Ovary (tissue), 3 donors: ENCODE data around the gene CFAP54.

Experiments
- POLR2A ChIP-seq: fragments of 450-650 bp; IDR thresholded peaks from one replicate; pipeline ENCODE4 v1.6.1; 2017; ENCODE audit warnings: antibody characterized with exemption, mild to moderate bottlenecking, moderate library complexity
- TF ChIP-seq, protein P1 (sequence below), 3 donors: fragments of 450-650 bp in 2 of 3; fragments of 200-600 bp in 1 of 3; IDR thresholded peaks; one replicate each; pipeline versions ENCODE4 v1.5.1 to v1.8.0; 2016 to 2022; ENCODE audit warnings: antibody characterized with exemption in 3 of 3, mild to moderate bottlenecking in 1 of 3
- donor health status: DM: no; HTN: no; CAD: no.

GRCh38 chr12:96828169-96828789, 338.9 kb downstream of the CFAP54 start:
- TF ChIP-seq POLR2A, result no peak
- TF ChIP-seq, protein P1, sequence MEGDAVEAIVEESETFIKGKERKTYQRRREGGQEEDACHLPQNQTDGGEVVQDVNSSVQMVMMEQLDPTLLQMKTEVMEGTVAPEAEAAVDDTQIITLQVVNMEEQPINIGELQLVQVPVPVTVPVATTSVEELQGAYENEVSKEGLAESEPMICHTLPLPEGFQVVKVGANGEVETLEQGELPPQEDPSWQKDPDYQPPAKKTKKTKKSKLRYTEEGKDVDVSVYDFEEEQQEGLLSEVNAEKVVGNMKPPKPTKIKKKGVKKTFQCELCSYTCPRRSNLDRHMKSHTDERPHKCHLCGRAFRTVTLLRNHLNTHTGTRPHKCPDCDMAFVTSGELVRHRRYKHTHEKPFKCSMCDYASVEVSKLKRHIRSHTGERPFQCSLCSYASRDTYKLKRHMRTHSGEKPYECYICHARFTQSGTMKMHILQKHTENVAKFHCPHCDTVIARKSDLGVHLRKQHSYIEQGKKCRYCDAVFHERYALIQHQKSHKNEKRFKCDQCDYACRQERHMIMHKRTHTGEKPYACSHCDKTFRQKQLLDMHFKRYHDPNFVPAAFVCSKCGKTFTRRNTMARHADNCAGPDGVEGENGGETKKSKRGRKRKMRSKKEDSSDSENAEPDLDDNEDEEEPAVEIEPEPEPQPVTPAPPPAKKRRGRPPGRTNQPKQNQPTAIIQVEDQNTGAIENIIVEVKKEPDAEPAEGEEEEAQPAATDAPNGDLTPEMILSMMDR (IDR thresholded peaks at IDR 0.05), result no peak
